HepG2 (cell line): ENCODE data around the gene HECTD1. TPM values are rescaled to one million over a fixed set of nuclear protein-coding genes. Genes with fewer than 3 reads are reported as not detected.

Experiments
- BHLHE40 ChIP-seq: IDR thresholded peaks from 2 replicates; pipeline ENCODE4 v1.6.1; 2011; ENCODE audit warnings: low read length, improper control_type of control experiment
- CEBPG ChIP-seq: IDR thresholded peaks from 2 replicates; pipeline ENCODE4 v1.6.1; 2016
- DMAP1 ChIP-seq: IDR thresholded peaks from 2 replicates; pipeline ENCODE4 v1.6.1; 2016
- ESRRA ChIP-seq: sonication (generic); formaldehyde crosslinking; IDR thresholded peaks from 2 replicates; pipeline ENCODE4 v1.5.1; 2020; ENCODE audit warnings: mild to moderate bottlenecking, low read depth, missing genetic modification reagents
- HMG20B ChIP-seq: conservative IDR thresholded peaks from 2 replicates; pipeline ENCODE4 v1.6.1; 2016; ENCODE audit warnings: missing genetic modification reagents, missing compliant biosample characterization
- HOMEZ ChIP-seq: IDR thresholded peaks from 2 replicates; pipeline ENCODE4 v1.6.1; 2016; ENCODE audit warnings: low read depth
- IKZF5 ChIP-seq: IDR thresholded peaks from 2 replicates; pipeline ENCODE4 v1.6.1; 2018; ENCODE audit warnings: missing genetic modification reagents, mild to moderate bottlenecking, missing compliant biosample characterization
- MLLT10 ChIP-seq: sonication (generic); formaldehyde crosslinking; IDR thresholded peaks from 2 replicates; pipeline ENCODE4 v1.4.0; 2020; ENCODE audit warnings: missing genetic modification reagents
- MXD4 ChIP-seq: IDR thresholded peaks from 2 replicates; pipeline ENCODE4 v1.6.1; 2016; ENCODE audit warnings: mild to moderate bottlenecking, missing biosample characterization, missing genetic modification reagents
- POLR2AphosphoS5 ChIP-seq: IDR thresholded peaks from 2 replicates; pipeline ENCODE4 v1.6.1; 2012; ENCODE audit warnings: low read depth, low read length
- RARG ChIP-seq: sonication (generic); formaldehyde crosslinking; IDR thresholded peaks from 2 replicates; pipeline ENCODE4 v1.4.0; 2020; ENCODE audit warnings: low read depth, mild to moderate bottlenecking, missing genetic modification reagents
- RFX1 ChIP-seq: fragments of 450-650 bp; IDR thresholded peaks from 2 replicates; pipeline ENCODE4 v1.6.1; 2017
- SMAD3 ChIP-seq: sonication (generic); formaldehyde crosslinking; IDR thresholded peaks from 2 replicates; pipeline ENCODE4 v1.4.0; 2020; ENCODE audit warnings: missing genetic modification reagents
- TGIF2 ChIP-seq: IDR thresholded peaks from 2 replicates; pipeline ENCODE4 v1.6.1; 2016; ENCODE audit warnings: control low read depth, missing compliant biosample characterization
- XBP1 ChIP-seq: sonication (generic); formaldehyde crosslinking; IDR thresholded peaks from 2 replicates; pipeline ENCODE4 v1.5.0; 2020; ENCODE audit warnings: missing genetic modification reagents
- ZBTB37 ChIP-seq: sonication (generic); formaldehyde crosslinking; IDR thresholded peaks from 2 replicates; pipeline ENCODE4 v1.4.0; 2020; ENCODE audit warnings: mild to moderate bottlenecking, missing genetic modification reagents
- ZFY ChIP-seq: sonication (generic); formaldehyde crosslinking; IDR thresholded peaks from 2 replicates; pipeline ENCODE4 v1.4.0; 2020; ENCODE audit warnings: missing genetic modification reagents
- ZNF274 ChIP-seq: sonication (generic); formaldehyde crosslinking; IDR thresholded peaks from 2 replicates; pipeline ENCODE4 v1.5.1; 2020; ENCODE audit warnings: mild to moderate bottlenecking, missing genetic modification reagents
- polyA plus RNA-seq, 8 experiments: library from polyadenylated mRNA; depleted of rRNA in 3 of 8; stranded (reverse) in 7 of 8; unstranded in 1 of 8; fragments of >200 nt; fragmentation: Illumina TruSeq in 4 of 8; extraction: Trizol in 4 of 8; gene quantifications; 2 replicates each; pipeline versions ENCODE4 v1.2.1 to v1.2.3, GENCODE V29; 2011 to 2016; ENCODE audit warnings: low read depth in 4 of 8, missing spikeins in 1 of 8, mixed read lengths in 1 of 8; ENCODE audit not compliant: insufficient read depth in 1 of 8
- total RNA-seq, 5 experiments: library from RNA; depleted of rRNA; stranded (reverse); fragments of >200 nt; fragmentation: Illumina TruSeq; extraction: Trizol; gene quantifications; 2 replicates each; pipeline ENCODE4 v1.2.3, GENCODE V29; 2016; ENCODE audit warnings: low read depth in 1 of 5
- TF ChIP-seq, protein P1 (sequence below): sonication (generic); formaldehyde crosslinking; IDR thresholded peaks from 2 replicates; pipeline ENCODE4 v1.5.1; 2020; ENCODE audit warnings: missing genetic modification reagents, mild to moderate bottlenecking, borderline replicate concordance
- TF ChIP-seq, protein P2 (sequence below): sonication (generic); formaldehyde crosslinking; IDR thresholded peaks from 2 replicates; pipeline ENCODE4 v1.8.1; 2023; ENCODE audit warnings: mild to moderate bottlenecking, missing genetic modification reagents
- TF ChIP-seq, protein P3 (sequence below): sonication (generic); formaldehyde crosslinking; IDR thresholded peaks from 2 replicates; pipeline ENCODE4 v1.4.0; 2020; ENCODE audit warnings: missing genetic modification reagents, borderline replicate concordance

Gene HECTD1
- total and polyA plus RNA-seq, 2 of the 13 experiments (the other 11 are each of a cell fraction or from before 2014, with no cell fraction given) = 312 to 560 TPM

DNA sequence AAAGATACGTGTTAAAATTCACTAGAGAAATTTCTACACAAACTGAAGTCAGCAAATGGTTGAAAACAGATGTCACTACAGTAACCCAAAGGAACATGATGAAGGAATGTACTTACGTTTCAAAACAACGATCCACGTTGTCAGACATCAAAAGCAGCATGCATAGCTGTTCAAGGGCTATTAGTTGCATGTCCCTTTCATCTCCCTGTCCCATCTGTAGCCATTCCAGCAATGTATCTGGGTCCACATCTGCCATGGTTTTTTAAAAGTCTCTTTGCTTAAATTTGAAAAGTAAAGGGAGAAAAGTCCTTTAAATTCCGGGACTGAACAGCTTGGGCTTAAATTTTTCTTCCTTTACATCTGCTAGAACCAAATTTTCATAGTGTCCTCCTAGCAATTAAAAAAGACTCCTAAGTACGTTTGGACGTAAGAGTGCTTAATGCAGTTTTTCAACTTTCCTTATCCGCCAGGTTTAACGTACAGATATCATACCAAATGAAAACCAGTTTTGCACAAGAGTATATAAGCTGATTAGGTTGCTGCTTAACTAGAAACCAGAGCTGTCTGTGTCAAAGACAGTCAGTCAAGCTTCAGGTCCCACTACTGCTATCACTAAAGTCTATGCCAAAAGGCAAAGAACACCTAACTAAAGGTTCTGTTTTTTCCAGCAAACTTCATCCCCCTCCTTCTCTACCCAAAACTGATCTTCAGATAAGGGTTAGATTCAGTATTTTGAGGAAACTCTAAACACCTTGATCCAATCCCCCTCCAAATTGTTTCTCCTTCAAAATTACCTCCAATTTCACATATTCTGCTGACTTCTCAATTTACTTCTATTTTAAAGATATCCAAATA is 1.7 kb downstream of the HECTD1 start (continued):
- TF ChIP-seq, protein P1, sequence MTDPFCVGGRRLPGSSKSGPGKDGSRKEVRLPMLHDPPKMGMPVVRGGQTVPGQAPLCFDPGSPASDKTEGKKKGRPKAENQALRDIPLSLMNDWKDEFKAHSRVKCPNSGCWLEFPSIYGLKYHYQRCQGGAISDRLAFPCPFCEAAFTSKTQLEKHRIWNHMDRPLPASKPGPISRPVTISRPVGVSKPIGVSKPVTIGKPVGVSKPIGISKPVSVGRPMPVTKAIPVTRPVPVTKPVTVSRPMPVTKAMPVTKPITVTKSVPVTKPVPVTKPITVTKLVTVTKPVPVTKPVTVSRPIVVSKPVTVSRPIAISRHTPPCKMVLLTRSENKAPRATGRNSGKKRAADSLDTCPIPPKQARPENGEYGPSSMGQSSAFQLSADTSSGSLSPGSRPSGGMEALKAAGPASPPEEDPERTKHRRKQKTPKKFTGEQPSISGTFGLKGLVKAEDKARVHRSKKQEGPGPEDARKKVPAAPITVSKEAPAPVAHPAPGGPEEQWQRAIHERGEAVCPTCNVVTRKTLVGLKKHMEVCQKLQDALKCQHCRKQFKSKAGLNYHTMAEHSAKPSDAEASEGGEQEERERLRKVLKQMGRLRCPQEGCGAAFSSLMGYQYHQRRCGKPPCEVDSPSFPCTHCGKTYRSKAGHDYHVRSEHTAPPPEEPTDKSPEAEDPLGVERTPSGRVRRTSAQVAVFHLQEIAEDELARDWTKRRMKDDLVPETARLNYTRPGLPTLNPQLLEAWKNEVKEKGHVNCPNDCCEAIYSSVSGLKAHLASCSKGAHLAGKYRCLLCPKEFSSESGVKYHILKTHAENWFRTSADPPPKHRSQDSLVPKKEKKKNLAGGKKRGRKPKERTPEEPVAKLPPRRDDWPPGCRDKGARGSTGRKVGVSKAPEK (CRISPR knock-in tag) = no peak
- TF ChIP-seq ZNF274 (no peak), HOMEZ (CRISPR knock-in tag) (peak; percentile 97), SMAD3 (CRISPR knock-in tag) (peak; percentile 94), ESRRA (CRISPR knock-in tag) (no peak), CEBPG (CRISPR knock-in tag) (peak; percentile 86), XBP1 (CRISPR knock-in tag) (no peak), MLLT10 (CRISPR knock-in tag) (no peak), MXD4 (CRISPR knock-in tag) (peak; percentile 100), POLR2AphosphoS5 (peak; percentile 74), TGIF2 (CRISPR knock-in tag) (peak; percentile 100), ZBTB37 (CRISPR knock-in tag) (no peak), ZFY (CRISPR knock-in tag) (0 out of 2 replicates have a peak, but pooled peaks have one; percentile 34), HMG20B (CRISPR knock-in tag) (peak; percentile 82; the same call in 1 of the 2 replicates), DMAP1 (CRISPR knock-in tag) (peak; percentile 84), RARG (CRISPR knock-in tag) (no peak), BHLHE40 (no peak; the same call in 1 of the 2 replicates), RFX1 (no peak), IKZF5 (peak; percentile 91)
- TF ChIP-seq, protein P2, sequence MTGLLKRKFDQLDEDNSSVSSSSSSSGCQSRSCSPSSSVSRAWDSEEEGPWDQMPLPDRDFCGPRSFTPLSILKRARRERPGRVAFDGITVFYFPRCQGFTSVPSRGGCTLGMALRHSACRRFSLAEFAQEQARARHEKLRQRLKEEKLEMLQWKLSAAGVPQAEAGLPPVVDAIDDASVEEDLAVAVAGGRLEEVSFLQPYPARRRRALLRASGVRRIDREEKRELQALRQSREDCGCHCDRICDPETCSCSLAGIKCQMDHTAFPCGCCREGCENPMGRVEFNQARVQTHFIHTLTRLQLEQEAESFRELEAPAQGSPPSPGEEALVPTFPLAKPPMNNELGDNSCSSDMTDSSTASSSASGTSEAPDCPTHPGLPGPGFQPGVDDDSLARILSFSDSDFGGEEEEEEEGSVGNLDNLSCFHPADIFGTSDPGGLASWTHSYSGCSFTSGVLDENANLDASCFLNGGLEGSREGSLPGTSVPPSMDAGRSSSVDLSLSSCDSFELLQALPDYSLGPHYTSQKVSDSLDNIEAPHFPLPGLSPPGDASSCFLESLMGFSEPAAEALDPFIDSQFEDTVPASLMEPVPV (CRISPR knock-in tag) = no peak
- TF ChIP-seq, protein P3, sequence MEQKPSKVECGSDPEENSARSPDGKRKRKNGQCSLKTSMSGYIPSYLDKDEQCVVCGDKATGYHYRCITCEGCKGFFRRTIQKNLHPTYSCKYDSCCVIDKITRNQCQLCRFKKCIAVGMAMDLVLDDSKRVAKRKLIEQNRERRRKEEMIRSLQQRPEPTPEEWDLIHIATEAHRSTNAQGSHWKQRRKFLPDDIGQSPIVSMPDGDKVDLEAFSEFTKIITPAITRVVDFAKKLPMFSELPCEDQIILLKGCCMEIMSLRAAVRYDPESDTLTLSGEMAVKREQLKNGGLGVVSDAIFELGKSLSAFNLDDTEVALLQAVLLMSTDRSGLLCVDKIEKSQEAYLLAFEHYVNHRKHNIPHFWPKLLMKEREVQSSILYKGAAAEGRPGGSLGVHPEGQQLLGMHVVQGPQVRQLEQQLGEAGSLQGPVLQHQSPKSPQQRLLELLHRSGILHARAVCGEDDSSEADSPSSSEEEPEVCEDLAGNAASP (CRISPR knock-in tag) = peak; percentile 79
